Aorta (tissue), 5 donors: ENCODE data around the gene UCP3. TPM values are rescaled to one million over a fixed set of nuclear protein-coding genes. Genes with fewer than 3 reads are reported as not detected.

Experiments
- ATAC-seq: fragments of 200-7000 bp; cut with Tn5 transposase; one replicate; pipeline ENCODE4 v1.9.1; 2022; ENCODE audit warnings: moderate library complexity; ENCODE audit not compliant: low FRiP score
- DNase-seq, 2 donors: peaks; one replicate each; pipeline ENCODE4 v3.0.0-alpha.2; 2020
- H3K27ac ChIP-seq, 2 donors: one replicate each; pipeline ENCODE4 v1.5.1; 2013; ENCODE audit warnings: low read length in 2 of 2, mild to moderate bottlenecking in 2 of 2, moderate library complexity in 2 of 2, control low read depth in 1 of 2, inconsistent platforms in 1 of 2, low read depth in 1 of 2
- H3K27me3 ChIP-seq, 2 donors: one replicate each; pipeline ENCODE4 v1.6.1; 2013; ENCODE audit warnings: control low read depth in 1 of 2, low read length in 1 of 2, mild to moderate bottlenecking in 1 of 2, moderate library complexity in 1 of 2; ENCODE audit not compliant: insufficient read depth in 2 of 2, control insufficient read depth in 1 of 2
- H3K36me3 ChIP-seq, 2 donors: one replicate each; pipeline ENCODE4 v1.6.1; 2013; ENCODE audit warnings: control low read depth in 1 of 2, low read length in 1 of 2, mild to moderate bottlenecking in 1 of 2; ENCODE audit not compliant: insufficient read depth in 2 of 2, control insufficient read depth in 1 of 2
- H3K4me1 ChIP-seq, 2 donors: one replicate each; pipeline ENCODE4 v1.6.1; 2013; ENCODE audit warnings: low read length in 2 of 2, control low read depth in 1 of 2, mild to moderate bottlenecking in 1 of 2, moderate library complexity in 1 of 2; ENCODE audit not compliant: insufficient read depth in 2 of 2, control insufficient read depth in 1 of 2
- H3K4me3 ChIP-seq, 2 donors: one replicate each; pipeline ENCODE4 v1.5.1; 2013; ENCODE audit warnings: low read length in 2 of 2, control low read depth in 1 of 2, mild to moderate bottlenecking in 1 of 2
- H3K9me3 ChIP-seq: one replicate; pipeline ENCODE4 v1.6.1; 2013; ENCODE audit warnings: mild to moderate bottlenecking, low read length; ENCODE audit not compliant: control insufficient read depth
- WGBS, 2 donors: extraction: QIAGEN DNeasy Blood & Tissue Kit; methylation state at CpG; one replicate each; pipeline ENCODE4 v1.1.7; 2013; 5-methylcytosine and 5-hydroxymethylcytosine counted together
- intact Hi-C, 2 donors: fragments of 100-400 bp; cut with DNase I; formaldehyde crosslinking; loops; one replicate each; pipeline versions ENCODE4 v1.14.2 to v1.15.0; 2022
- polyA plus RNA-seq, 2 donors: library from polyadenylated mRNA; stranded (reverse); fragments of 200-250 nt; gene quantifications; one replicate each; pipeline ENCODE4 v1.2.3, GENCODE V29; 2013
- total RNA-seq, 2 donors: library from RNA; stranded (reverse); fragmentation: NEBNext Ultra II Directional; extraction: Animal tissue kit (Norgen Biotek cat#: 25700); gene quantifications; one replicate each; pipeline ENCODE4 v1.2.1, GENCODE V29; 2021
- donor health status: healthy with polysubstance abuse.
- donor health status: Bipolar disorder and iron deficiency.
- donor health status: DM: no; HTN: no; CAD: no.
- donor health status: DM: no; HTN: no; CAD: no.
- donor health status: DM: yes; HTN: yes; CAD: no.

The UCP3 gene
- total and polyA plus RNA-seq, 4 donors, result 0.38 to 3.1 (median 2.4) TPM

- ATAC-seq (no peak), DNase-seq (peak in 1 of 2 donors; percentile 64)
- Histone ChIP-seq H3K36me3 (no peaks in the 10 kb centered on the region), H3K27me3 (no peaks in the 10 kb centered on the region), H3K4me1 (no peaks in the 10 kb centered on the region), H3K4me3 (no peak overlapping the region), H3K27ac (no peak overlapping the region), H3K9me3 (no peaks in the 10 kb centered on the region)
- WGBS, 2 donors, result 83 to 88% methylated on average over 13 of the region's 13 CpGs
- intact Hi-C loops, result loop anchor here in 1 of 2 donors (10.0 kb wide), 1 partner anchor 55 kb away; no protein-coding TSS in a partner anchor
These were observed 38.7 kb downstream of the UCP3 start for GRCh38 chr11:73969991-73970800.

DNA sequence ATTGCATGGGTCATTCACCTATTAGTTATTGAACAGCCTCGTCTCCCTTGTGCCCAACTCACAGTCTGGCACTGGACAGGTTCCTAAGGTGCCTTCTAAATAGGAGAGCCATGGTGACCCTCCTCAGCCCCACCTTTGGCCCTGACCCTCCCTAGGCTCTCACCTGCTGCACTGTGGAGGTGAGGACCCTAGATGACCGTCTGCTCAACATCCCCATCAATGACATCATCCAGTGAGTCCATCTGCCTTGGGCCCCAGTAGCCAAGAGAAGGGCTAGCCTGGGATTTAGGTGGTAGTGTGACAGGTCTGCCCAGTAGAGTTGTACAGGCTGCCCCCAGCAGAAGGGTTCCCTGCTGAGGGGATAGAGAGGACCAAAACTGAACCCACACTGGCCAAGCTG, 39.8 kb downstream of the UCP3 start:
- Histone ChIP-seq H3K4me1 (no peaks in the 10 kb centered on the region), H3K27me3 (no peaks in the 10 kb centered on the region), H3K36me3 (no peaks in the 10 kb centered on the region), H3K27ac (no peak overlapping the region), H3K9me3 (no peaks in the 10 kb centered on the region), H3K4me3 (no peak overlapping the region)
- intact Hi-C loops, result loop anchor here in 1 of 2 donors (10.0 kb wide), 1 partner anchor 56 kb away; no protein-coding TSS in a partner anchor
- no peak for ATAC-seq
- no peak for DNase-seq
- 73 to 79% methylated on average over 2 of the region's 2 CpGs for WGBS, 2 donors

GRCh38 chr11:73968356-73968966, 40.4 kb downstream of the UCP3 start:
- ATAC-seq (no peak), DNase-seq (peak in 1 of 2 donors; percentile 39)
- H3K4me1 ChIP-seq, result no peaks in the 10 kb centered on the region
- H3K27ac ChIP-seq, result no peak overlapping the region
- H3K36me3 ChIP-seq, result no peaks in the 10 kb centered on the region
- 87 to 95% methylated on average over 15 of the region's 15 CpGs for WGBS, 2 donors
- intact Hi-C loops, result loop anchor here in 1 of 2 donors (10.0 kb wide), 1 partner anchor 56 kb away; no protein-coding TSS in a partner anchor
- no peak overlapping the region for H3K4me3 ChIP-seq
- no peaks in the 10 kb centered on the region for H3K9me3 ChIP-seq
- H3K27me3 ChIP-seq, result no peaks in the 10 kb centered on the region

DNA sequence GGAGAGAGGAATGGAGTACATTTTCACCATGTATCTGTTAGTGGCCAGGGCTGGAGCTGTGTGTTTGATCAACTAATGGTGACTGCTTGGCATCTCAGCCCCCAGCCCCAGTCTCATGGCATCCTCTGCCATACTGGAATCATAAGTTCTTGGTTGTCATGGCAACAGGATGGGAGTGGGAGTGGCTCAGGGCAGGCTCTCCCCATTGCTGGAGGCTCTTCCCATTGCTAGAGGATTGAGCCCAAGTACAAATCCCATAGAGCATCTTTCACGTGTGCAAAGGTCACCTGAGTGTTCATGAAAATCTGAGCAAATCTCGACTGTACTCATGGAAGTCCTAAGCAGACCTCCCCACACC, 43.1 kb downstream of the UCP3 start:
- WGBS, 2 donors, result 59 to 64% methylated on average over 2 of the region's 2 CpGs
- Histone ChIP-seq H3K4me3 (no peak overlapping the region), H3K27me3 (no peaks in the 10 kb centered on the region), H3K36me3 (no peaks in the 10 kb centered on the region), H3K27ac (no peak overlapping the region), H3K9me3 (no peaks in the 10 kb centered on the region), H3K4me1 (no peaks in the 10 kb centered on the region)
- DNase-seq (no peak), ATAC-seq (no peak)
- intact Hi-C loops, result loop anchor here in 1 of 2 donors (10.0 kb wide), 1 partner anchor 59 kb away; no protein-coding TSS in a partner anchor

GRCh38 chr11:73965076-73965763, 43.7 kb downstream of the UCP3 start:
- DNase-seq (peak in 1 of 2 donors; percentile 63), ATAC-seq (no peak)
- no peak overlapping the region for H3K27ac ChIP-seq
- H3K27me3 ChIP-seq, result no peaks in the 10 kb centered on the region
- no peaks in the 10 kb centered on the region for H3K9me3 ChIP-seq
- intact Hi-C loops, result loop anchor here in 1 of 2 donors (10.0 kb wide), 1 partner anchor 60 kb away; no protein-coding TSS in a partner anchor
- no peaks in the 10 kb centered on the region for H3K36me3 ChIP-seq
- H3K4me3 ChIP-seq, result no peak overlapping the region
- WGBS, 2 donors, result 58 to 59% methylated on average over 10 of the region's 10 CpGs
- H3K4me1 ChIP-seq, result no peaks in the 10 kb centered on the region

- intact Hi-C loops, result loop anchor here in 1 of 2 donors (10.0 kb wide), 1 partner anchor 61 kb away; no protein-coding TSS in a partner anchor
- H3K27me3 ChIP-seq, result no peaks in the 10 kb centered on the region
- H3K4me3 ChIP-seq, result no peak overlapping the region
- no peak for DNase-seq
- no peak overlapping the region for H3K27ac ChIP-seq
- no peaks in the 10 kb centered on the region for H3K9me3 ChIP-seq
- H3K36me3 ChIP-seq, result no peaks in the 10 kb centered on the region
- no peak for ATAC-seq
- WGBS, 2 donors, result 56% methylated on average over 8 of the region's 8 CpGs
- no peaks in the 10 kb centered on the region for H3K4me1 ChIP-seq
These were observed 45.0 kb downstream of the UCP3 start for GRCh38 chr11:73963861-73964260.

- Histone ChIP-seq H3K4me1 (no peaks in the 10 kb centered on the region), H3K27me3 (no peaks in the 10 kb centered on the region), H3K9me3 (no peaks in the 10 kb centered on the region), H3K36me3 (no peaks in the 10 kb centered on the region), H3K4me3 (no peak overlapping the region), H3K27ac (no peak overlapping the region)
- DNase-seq (no peak), ATAC-seq (no peak)
- intact Hi-C loops, result loop anchor here in 1 of 2 donors (10.0 kb wide), 1 partner anchor 63 kb away; no protein-coding TSS in a partner anchor
- 79 to 92% methylated on average over 7 of the region's 7 CpGs for WGBS, 2 donors
These were observed 46.7 kb downstream of the UCP3 start for GRCh38 chr11:73962101-73962705.

GRCh38 chr11:73961321-73961720, 47.6 kb downstream of the UCP3 start:
- H3K4me3 ChIP-seq, result no peak overlapping the region
- H3K27ac ChIP-seq, result no peak overlapping the region
- no peaks in the 10 kb centered on the region for H3K4me1 ChIP-seq
- intact Hi-C loops, result loop anchor here in 1 of 2 donors (10.0 kb wide), 1 partner anchor 63 kb away; no protein-coding TSS in a partner anchor
- ATAC-seq, result no peak
- peak in 1 of 2 donors; percentile 52 for DNase-seq
- no peaks in the 10 kb centered on the region for H3K36me3 ChIP-seq
- 59 to 60% methylated on average over 4 of the region's 4 CpGs for WGBS, 2 donors
- H3K27me3 ChIP-seq, result no peaks in the 10 kb centered on the region
- no peaks in the 10 kb centered on the region for H3K9me3 ChIP-seq
